GM10248 (cell line): ENCODE measurements around the gene LRP11.
"Not testable (repeated sequence)": the region's sequence is repeated elsewhere in the genome, so short reads cannot be mapped to it uniquely, and the experiment has no call there.

Experiments used
- CTCF ChIA-PET: fragments of 300-600 bp; sonication (Branson Sonifier 250); formaldehyde crosslinking; extraction: SDS; loops from one replicate; lab custom pipeline; 2021; ENCODE audit warnings: antibody characterized with exemption; lab: Yijun Ruan, JAX
- POLR2A ChIA-PET: fragments of 350-650 bp; sonication (Branson Sonifier 250); formaldehyde crosslinking; extraction: SDS; loops from one replicate; lab custom pipeline; 2020; ENCODE audit warnings: antibody characterized with exemption; lab: Yijun Ruan, JAX
- DNase-seq: peaks from one replicate; pipeline ENCODE4 v3.0.0; 2012; ENCODE audit errors: extremely low spot score
- CTCF ChIP-seq: IDR thresholded peaks from 2 replicates; pipeline ENCODE4 v1.5.1; 2012; ENCODE audit warnings: mild to moderate bottlenecking, low read depth; ENCODE audit errors: extremely low read depth, missing control alignments, control extremely low read depth

LRP11 gene

GRCh38 chr6:149871182-149871581 lies 7.0 kb upstream of the LRP11 start:
- CTCF ChIA-PET: interaction anchor here (2.0 kb wide), 1 partner anchor 16 kb away, joined by 4 read pairs; no protein-coding TSS in a partner anchor
- POLR2A ChIA-PET: no interaction called here
- DNase-seq: no peak
- TF ChIP-seq CTCF: no peak

GRCh38 chr6:149869275-149869892 lies 5.2 kb upstream of the LRP11 start:
- no peak for TF ChIP-seq CTCF
- ChIA-PET CTCF (interaction anchor here (0.7 kb wide), 1 partner anchor 11 kb away, joined by 3 read pairs; no protein-coding TSS in a partner anchor), POLR2A (no interaction called here)
- no peak for DNase-seq

- CTCF ChIA-PET: no interaction called here
- no peak for DNase-seq
- no peak for TF ChIP-seq CTCF
- POLR2A ChIA-PET: interaction anchor here (0.7 kb wide), 1 partner anchor 320 kb away, joined by 4 read pairs; no protein-coding TSS in a partner anchor
Observed at GRCh38 chr6:149867876-149868640, 3.9 kb upstream of the LRP11 start.

- ChIA-PET POLR2A (no interaction called here), CTCF (interaction anchor here (0.9 to 1.6 kb wide), 7 partner anchors 8 to 300 kb away, joined by 3 to 6 read pairs (median 3); no protein-coding TSS in a partner anchor)
- peak; percentile 75 for TF ChIP-seq CTCF
- DNase-seq: peak; percentile 67
Observed at GRCh38 chr6:149864578-149865535, 698 bp upstream of the LRP11 start.

- CTCF ChIA-PET: interaction anchor here (1.2 to 1.6 kb wide), 4 partner anchors 17 to 40 kb away, joined by 4 to 6 read pairs (median 4); no protein-coding TSS in a partner anchor
- DNase-seq: peak; percentile 34
- no peak for TF ChIP-seq CTCF
- POLR2A ChIA-PET: no interaction called here
Observed at GRCh38 chr6:149862922-149863697, 1.0 kb downstream of the LRP11 start.

- POLR2A ChIA-PET, DNase-seq: not testable (repeated sequence)
- CTCF ChIA-PET: interaction anchor here (0.8 kb wide), 1 partner anchor 43 kb away, joined by 3 read pairs; no protein-coding TSS in a partner anchor
Observed at GRCh38 chr6:149862424-149862738, 1.8 kb downstream of the LRP11 start.
